ENCODE measurements around the gene NDUFAF2.
A peak's percentile ranks its signal among the peaks of the same experiment; 100 is the strongest.

NDUFAF2 gene

GRCh38 chr5:61055434-61056006, 110.5 kb downstream of the NDUFAF2 start:
- H3K4me3 ChIP-seq (ENCODE audit: low read depth, low read length), result no peak overlapping the region
- peak; percentile 42; the same call in 1 of the 2 replicates for TF ChIP-seq CTCF (IDR thresholded peaks at IDR 0.05; ENCODE audit: borderline replicate concordance, insufficient read depth, low read depth, low read length)

- no peak for TF ChIP-seq CTCF (IDR thresholded peaks at IDR 0.05; ENCODE audit: borderline replicate concordance, insufficient read depth, low read depth, low read length)
- no peak overlapping the region for H3K4me3 ChIP-seq (ENCODE audit: low read depth, low read length)
Observed at GRCh38 chr5:61059499-61059898, 114.5 kb downstream of the NDUFAF2 start.

GRCh38 chr5:61069150-61069549, 124.1 kb downstream of the NDUFAF2 start:
- no peak overlapping the region for H3K4me3 ChIP-seq (ENCODE audit: low read depth, low read length)
- no peak for TF ChIP-seq CTCF (IDR thresholded peaks at IDR 0.05; ENCODE audit: borderline replicate concordance, insufficient read depth, low read depth, low read length)

GRCh38 chr5:61071526-61071925, 126.5 kb downstream of the NDUFAF2 start:
- H3K4me3 ChIP-seq (ENCODE audit: low read depth, low read length), result no peak overlapping the region
- TF ChIP-seq CTCF (IDR thresholded peaks at IDR 0.05; ENCODE audit: borderline replicate concordance, insufficient read depth, low read depth, low read length), result no peak

GRCh38 chr5:61076626-61077025, 131.6 kb downstream of the NDUFAF2 start:
- no peak for TF ChIP-seq CTCF (IDR thresholded peaks at IDR 0.05; ENCODE audit: borderline replicate concordance, insufficient read depth, low read depth, low read length)
- H3K4me3 ChIP-seq (ENCODE audit: low read depth, low read length), result no peak overlapping the region

GRCh38 chr5:61081741-61082140, 136.7 kb downstream of the NDUFAF2 start:
- TF ChIP-seq CTCF (IDR thresholded peaks at IDR 0.05; ENCODE audit: borderline replicate concordance, insufficient read depth, low read depth, low read length), result no peak
- no peak overlapping the region for H3K4me3 ChIP-seq (ENCODE audit: low read depth, low read length)

- H3K4me3 ChIP-seq (ENCODE audit: low read depth, low read length), result no peak overlapping the region
- no peak for TF ChIP-seq CTCF (IDR thresholded peaks at IDR 0.05; ENCODE audit: borderline replicate concordance, insufficient read depth, low read depth, low read length)
Observed at GRCh38 chr5:61082516-61083280, 137.7 kb downstream of the NDUFAF2 start.

All from GM12875 (cell line).